GM12878 (cell line): Measurements from ENCODE around the gene NPAS3. TPM values are rescaled to one million over a fixed set of nuclear protein-coding genes. Genes with fewer than 3 reads are reported as not detected.

ENCODE experiments used
- CTCF ChIP-seq, 3 experiments: IDR thresholded peaks in 2 of 3; conservative IDR thresholded peaks in 1 of 3; 2 replicates each; pipeline ENCODE4 v1.5.1; 2011; ENCODE audit warnings: low read depth in 3 of 3, low read length in 3 of 3, mild to moderate bottlenecking in 3 of 3, control low read depth in 2 of 3, moderate library complexity in 2 of 3, inconsistent platforms in 1 of 3, mixed read lengths in 1 of 3; ENCODE audit not compliant: control insufficient read depth in 2 of 3, insufficient read depth in 1 of 3; ENCODE audit errors: extremely low read depth in 1 of 3
- GABPA ChIP-seq: IDR thresholded peaks from 2 replicates; pipeline ENCODE4 v1.6.1; 2014; ENCODE audit warnings: antibody characterized with exemption, low read depth, mild to moderate bottlenecking, inconsistent platforms
- HDGF ChIP-seq: fragments of 450-650 bp; IDR thresholded peaks from 2 replicates; pipeline ENCODE4 v1.6.1; 2016; ENCODE audit warnings: antibody characterized with exemption
- IKZF2 ChIP-seq, 2 experiments: fragments of 450-650 bp; IDR thresholded peaks; 2 replicates each; pipeline ENCODE4 v1.6.1; 2017; ENCODE audit warnings: mild to moderate bottlenecking in 2 of 2, moderate library complexity in 2 of 2
- NR2C2 ChIP-seq: IDR thresholded peaks from 2 replicates; pipeline ENCODE4 v1.6.1; 2011; ENCODE audit warnings: borderline replicate concordance, low read depth; ENCODE audit not compliant: control insufficient read depth, insufficient read length
- RCOR1 ChIP-seq: conservative IDR thresholded peaks from 2 replicates; pipeline ENCODE4 v1.6.1; 2012; ENCODE audit warnings: low read depth, low read length, improper control_type of control experiment
- RELB ChIP-seq: fragments of 450-650 bp; IDR thresholded peaks from 2 replicates; pipeline ENCODE4 v1.6.1; 2017; ENCODE audit warnings: low read depth, mild to moderate bottlenecking, moderate library complexity
- TARDBP ChIP-seq: IDR thresholded peaks from 2 replicates; pipeline ENCODE4 v1.6.1; 2016; ENCODE audit warnings: borderline replicate concordance
- YBX1 ChIP-seq: fragments of 450-650 bp; IDR thresholded peaks from 2 replicates; pipeline ENCODE4 v1.6.1; 2016; ENCODE audit warnings: antibody characterized with exemption
- ZNF274 ChIP-seq: IDR thresholded peaks from one replicate; pipeline ENCODE4 v1.8.0; 2011; ENCODE audit not compliant: insufficient read length, insufficient read depth
- polyA plus RNA-seq, 11 experiments: library from polyadenylated mRNA; depleted of rRNA in 4 of 11; unstranded in 6 of 11; stranded (reverse) in 5 of 11; fragments of >200 nt; fragmentation: Nextera tagmentation in 4 of 11; fragmentation: Illumina TruSeq in 1 of 11; extraction: Ambion mirVana in 4 of 11; extraction: Trizol in 1 of 11; gene quantifications; 1 replicate in 1 of 11; 2 replicates in 10 of 11; pipeline versions ENCODE4 v1.2.1 to v1.2.3, GENCODE V29; 2011 to 2016; ENCODE audit warnings: inconsistent platforms in 2 of 11, missing spikeins in 2 of 11, low read depth in 1 of 11
- total RNA-seq, 4 experiments: library from RNA; depleted of rRNA in 3 of 4; stranded (reverse); fragments of >200 nt in 3 of 4; fragmentation: Illumina TruSeq in 1 of 4; extraction: Trizol in 1 of 4; gene quantifications; 2 replicates each; pipeline versions ENCODE4 v1.2.1 to v1.2.3, GENCODE V29; 2013 to 2021

Gene NPAS3
- total and polyA plus RNA-seq, 10 of the 15 experiments (the other 5 are each of a cell fraction or from before 2014, with no cell fraction given), result under 0.01 to 2.7 (median 0.03) TPM; not detected in 6

GRCh38 chr14:33560718-33561431 lies 622.2 kb downstream of the NPAS3 start (continued):
- no peak for TF ChIP-seq HDGF
- TF ChIP-seq CTCF (IDR thresholded peaks at IDR 0.05 in 2 of 3, conservative IDR thresholded peaks at IDR 0.05 in 1 of 3; ENCODE audit: control insufficient read depth in 2 of 3, extremely low read depth in 1 of 3, insufficient read depth in 1 of 3, low read depth in 3 of 3, low read length in 3 of 3), result no peak
- TF ChIP-seq IKZF2 (IDR thresholded peaks at IDR 0.05), result no peak
- no peak for TF ChIP-seq RCOR1
- TF ChIP-seq ZNF274, result no peak
- no peak for TF ChIP-seq TARDBP
- TF ChIP-seq GABPA, result no peak
- no peak for TF ChIP-seq YBX1
- TF ChIP-seq RELB, result no peak
- no peak for TF ChIP-seq NR2C2
